ENCODE data around the gene EPG5.

GRCh38 chr18:45801416-45802004 lies 165.6 kb downstream of the EPG5 start:
- TF ChIP-seq RAD21 (conservative IDR thresholded peaks at IDR 0.05) (no peak), POLR2AphosphoS5 (IDR thresholded peaks at IDR 0.05) (no peak), CTCF (IDR thresholded peaks at IDR 0.05; ENCODE audit: poor library complexity, severe bottlenecking) (no peak), EP300 (conservative IDR thresholded peaks at IDR 0.05; ENCODE audit: poor library complexity, severe bottlenecking) (no peak), EZH2 (IDR thresholded peaks at IDR 0.05; ENCODE audit: borderline replicate concordance, insufficient read depth, low read length, poor library complexity, severe bottlenecking) (no peak)
